K562 (cell line): ENCODE data around the gene HIF1AN. TPM values are rescaled to one million over a fixed set of nuclear protein-coding genes. Genes with fewer than 3 reads are reported as not detected.

Experiments used
- FOSL1 ChIP-seq: fragments of 200-800 bp; sonication (Bioruptor generic); conservative IDR thresholded peaks from 2 replicates; pipeline ENCODE4 v1.6.1; 2016; ENCODE audit warnings: missing genetic modification characterization, missing compliant biosample characterization
- PATZ1 ChIP-seq: fragments of 250-450 bp; sonication (Bioruptor Pico); IDR thresholded peaks from 2 replicates; pipeline ENCODE4 v1.5.0; 2020; ENCODE audit warnings: mild to moderate bottlenecking, borderline replicate concordance
- RNF2 ChIP-seq: sonication (generic); IDR thresholded peaks from 2 replicates; pipeline ENCODE4 v1.6.1; 2016
- SAP30 ChIP-seq: fragments of 200-600 bp; sonication (generic); IDR thresholded peaks from 2 replicates; pipeline ENCODE4 v1.6.1; 2012; ENCODE audit warnings: borderline replicate concordance, low read depth, mild to moderate bottlenecking, moderate library complexity, low read length, control low read depth, inconsistent platforms; ENCODE audit not compliant: insufficient read depth, poor library complexity, severe bottlenecking
- ZBTB43 ChIP-seq: sonication (generic); formaldehyde crosslinking; IDR thresholded peaks from 2 replicates; pipeline ENCODE4 v1.8.0; 2023; ENCODE audit warnings: mild to moderate bottlenecking, missing genetic modification reagents
- ZFPM2 ChIP-seq: fragments of 250-450 bp; sonication (Bioruptor Pico); IDR thresholded peaks from 2 replicates; pipeline ENCODE4 v1.5.1; 2022; ENCODE audit warnings: mild to moderate bottlenecking
- polyA plus RNA-seq, 8 experiments: library from polyadenylated mRNA; depleted of rRNA in 4 of 8; stranded (reverse) in 5 of 8; unstranded in 3 of 8; fragments of >200 nt; fragmentation: Nextera tagmentation in 2 of 8; fragmentation: Illumina TruSeq in 1 of 8; extraction: Ambion mirVana in 2 of 8; extraction: Trizol in 1 of 8; gene quantifications; 2 replicates each; pipeline versions ENCODE4 v1.2.1 to v1.2.3, GENCODE V29; 2011 to 2014; ENCODE audit warnings: inconsistent platforms in 1 of 8, missing spikeins in 1 of 8
- total RNA-seq, 7 experiments: library from RNA; depleted of rRNA in 6 of 7; stranded (reverse); fragments of >200 nt in 6 of 7; fragmentation: Illumina TruSeq in 2 of 7; extraction: Trizol in 2 of 7; gene quantifications; 2 replicates each; pipeline versions ENCODE4 v1.2.1 to v1.2.3, GENCODE V29; 2011 to 2021; ENCODE audit warnings: low replicate concordance in 1 of 7
- TF ChIP-seq, protein P1 (sequence below): fragments of 200-600 bp; sonication (generic); IDR thresholded peaks from one replicate; pipeline ENCODE4 v1.6.1; 2012; ENCODE audit warnings: mild to moderate bottlenecking, low read depth, low read length, inconsistent platforms
- TF ChIP-seq, protein P2 (sequence below): sonication (generic); IDR thresholded peaks from 2 replicates; pipeline ENCODE4 v1.6.1; 2016
- TF ChIP-seq, protein P3 (sequence below): sonication (generic); formaldehyde crosslinking; IDR thresholded peaks from 2 replicates; pipeline ENCODE4 v1.9.0; 2022; ENCODE audit warnings: mild to moderate bottlenecking, missing genetic modification reagents

HIF1AN gene
- total and polyA plus RNA-seq, 9 of the 15 experiments (the other 6 are each of a cell fraction or from before 2014, with no cell fraction given) = 1.2 to 16.8 (median 6.9) TPM

- TF ChIP-seq, protein P1, sequence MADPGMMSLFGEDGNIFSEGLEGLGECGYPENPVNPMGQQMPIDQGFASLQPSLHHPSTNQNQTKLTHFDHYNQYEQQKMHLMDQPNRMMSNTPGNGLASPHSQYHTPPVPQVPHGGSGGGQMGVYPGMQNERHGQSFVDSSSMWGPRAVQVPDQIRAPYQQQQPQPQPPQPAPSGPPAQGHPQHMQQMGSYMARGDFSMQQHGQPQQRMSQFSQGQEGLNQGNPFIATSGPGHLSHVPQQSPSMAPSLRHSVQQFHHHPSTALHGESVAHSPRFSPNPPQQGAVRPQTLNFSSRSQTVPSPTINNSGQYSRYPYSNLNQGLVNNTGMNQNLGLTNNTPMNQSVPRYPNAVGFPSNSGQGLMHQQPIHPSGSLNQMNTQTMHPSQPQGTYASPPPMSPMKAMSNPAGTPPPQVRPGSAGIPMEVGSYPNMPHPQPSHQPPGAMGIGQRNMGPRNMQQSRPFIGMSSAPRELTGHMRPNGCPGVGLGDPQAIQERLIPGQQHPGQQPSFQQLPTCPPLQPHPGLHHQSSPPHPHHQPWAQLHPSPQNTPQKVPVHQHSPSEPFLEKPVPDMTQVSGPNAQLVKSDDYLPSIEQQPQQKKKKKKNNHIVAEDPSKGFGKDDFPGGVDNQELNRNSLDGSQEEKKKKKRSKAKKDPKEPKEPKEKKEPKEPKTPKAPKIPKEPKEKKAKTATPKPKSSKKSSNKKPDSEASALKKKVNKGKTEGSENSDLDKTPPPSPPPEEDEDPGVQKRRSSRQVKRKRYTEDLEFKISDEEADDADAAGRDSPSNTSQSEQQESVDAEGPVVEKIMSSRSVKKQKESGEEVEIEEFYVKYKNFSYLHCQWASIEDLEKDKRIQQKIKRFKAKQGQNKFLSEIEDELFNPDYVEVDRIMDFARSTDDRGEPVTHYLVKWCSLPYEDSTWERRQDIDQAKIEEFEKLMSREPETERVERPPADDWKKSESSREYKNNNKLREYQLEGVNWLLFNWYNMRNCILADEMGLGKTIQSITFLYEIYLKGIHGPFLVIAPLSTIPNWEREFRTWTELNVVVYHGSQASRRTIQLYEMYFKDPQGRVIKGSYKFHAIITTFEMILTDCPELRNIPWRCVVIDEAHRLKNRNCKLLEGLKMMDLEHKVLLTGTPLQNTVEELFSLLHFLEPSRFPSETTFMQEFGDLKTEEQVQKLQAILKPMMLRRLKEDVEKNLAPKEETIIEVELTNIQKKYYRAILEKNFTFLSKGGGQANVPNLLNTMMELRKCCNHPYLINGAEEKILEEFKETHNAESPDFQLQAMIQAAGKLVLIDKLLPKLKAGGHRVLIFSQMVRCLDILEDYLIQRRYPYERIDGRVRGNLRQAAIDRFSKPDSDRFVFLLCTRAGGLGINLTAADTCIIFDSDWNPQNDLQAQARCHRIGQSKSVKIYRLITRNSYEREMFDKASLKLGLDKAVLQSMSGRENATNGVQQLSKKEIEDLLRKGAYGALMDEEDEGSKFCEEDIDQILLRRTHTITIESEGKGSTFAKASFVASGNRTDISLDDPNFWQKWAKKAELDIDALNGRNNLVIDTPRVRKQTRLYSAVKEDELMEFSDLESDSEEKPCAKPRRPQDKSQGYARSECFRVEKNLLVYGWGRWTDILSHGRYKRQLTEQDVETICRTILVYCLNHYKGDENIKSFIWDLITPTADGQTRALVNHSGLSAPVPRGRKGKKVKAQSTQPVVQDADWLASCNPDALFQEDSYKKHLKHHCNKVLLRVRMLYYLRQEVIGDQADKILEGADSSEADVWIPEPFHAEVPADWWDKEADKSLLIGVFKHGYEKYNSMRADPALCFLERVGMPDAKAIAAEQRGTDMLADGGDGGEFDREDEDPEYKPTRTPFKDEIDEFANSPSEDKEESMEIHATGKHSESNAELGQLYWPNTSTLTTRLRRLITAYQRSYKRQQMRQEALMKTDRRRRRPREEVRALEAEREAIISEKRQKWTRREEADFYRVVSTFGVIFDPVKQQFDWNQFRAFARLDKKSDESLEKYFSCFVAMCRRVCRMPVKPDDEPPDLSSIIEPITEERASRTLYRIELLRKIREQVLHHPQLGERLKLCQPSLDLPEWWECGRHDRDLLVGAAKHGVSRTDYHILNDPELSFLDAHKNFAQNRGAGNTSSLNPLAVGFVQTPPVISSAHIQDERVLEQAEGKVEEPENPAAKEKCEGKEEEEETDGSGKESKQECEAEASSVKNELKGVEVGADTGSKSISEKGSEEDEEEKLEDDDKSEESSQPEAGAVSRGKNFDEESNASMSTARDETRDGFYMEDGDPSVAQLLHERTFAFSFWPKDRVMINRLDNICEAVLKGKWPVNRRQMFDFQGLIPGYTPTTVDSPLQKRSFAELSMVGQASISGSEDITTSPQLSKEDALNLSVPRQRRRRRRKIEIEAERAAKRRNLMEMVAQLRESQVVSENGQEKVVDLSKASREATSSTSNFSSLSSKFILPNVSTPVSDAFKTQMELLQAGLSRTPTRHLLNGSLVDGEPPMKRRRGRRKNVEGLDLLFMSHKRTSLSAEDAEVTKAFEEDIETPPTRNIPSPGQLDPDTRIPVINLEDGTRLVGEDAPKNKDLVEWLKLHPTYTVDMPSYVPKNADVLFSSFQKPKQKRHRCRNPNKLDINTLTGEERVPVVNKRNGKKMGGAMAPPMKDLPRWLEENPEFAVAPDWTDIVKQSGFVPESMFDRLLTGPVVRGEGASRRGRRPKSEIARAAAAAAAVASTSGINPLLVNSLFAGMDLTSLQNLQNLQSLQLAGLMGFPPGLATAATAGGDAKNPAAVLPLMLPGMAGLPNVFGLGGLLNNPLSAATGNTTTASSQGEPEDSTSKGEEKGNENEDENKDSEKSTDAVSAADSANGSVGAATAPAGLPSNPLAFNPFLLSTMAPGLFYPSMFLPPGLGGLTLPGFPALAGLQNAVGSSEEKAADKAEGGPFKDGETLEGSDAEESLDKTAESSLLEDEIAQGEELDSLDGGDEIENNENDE = no peak
- no peak for TF ChIP-seq ZBTB43 (CRISPR knock-in tag)
- no peak for TF ChIP-seq SAP30
- TF ChIP-seq, protein P2, sequence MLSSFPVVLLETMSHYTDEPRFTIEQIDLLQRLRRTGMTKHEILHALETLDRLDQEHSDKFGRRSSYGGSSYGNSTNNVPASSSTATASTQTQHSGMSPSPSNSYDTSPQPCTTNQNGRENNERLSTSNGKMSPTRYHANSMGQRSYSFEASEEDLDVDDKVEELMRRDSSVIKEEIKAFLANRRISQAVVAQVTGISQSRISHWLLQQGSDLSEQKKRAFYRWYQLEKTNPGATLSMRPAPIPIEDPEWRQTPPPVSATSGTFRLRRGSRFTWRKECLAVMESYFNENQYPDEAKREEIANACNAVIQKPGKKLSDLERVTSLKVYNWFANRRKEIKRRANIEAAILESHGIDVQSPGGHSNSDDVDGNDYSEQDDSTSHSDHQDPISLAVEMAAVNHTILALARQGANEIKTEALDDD = no peak
- TF ChIP-seq ZFPM2 = no peak
- no peak for TF ChIP-seq FOSL1 (tag)
- TF ChIP-seq, protein P3, sequence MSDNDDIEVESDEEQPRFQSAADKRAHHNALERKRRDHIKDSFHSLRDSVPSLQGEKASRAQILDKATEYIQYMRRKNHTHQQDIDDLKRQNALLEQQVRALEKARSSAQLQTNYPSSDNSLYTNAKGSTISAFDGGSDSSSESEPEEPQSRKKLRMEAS = no peak
- TF ChIP-seq PATZ1 (CRISPR knock-in tag) = no peak
- no peak for TF ChIP-seq RNF2
Observed at GRCh38 chr10:100575585-100576281, 40.0 kb downstream of the HIF1AN start (continued).
